Cerebellar cortex (tissue), 1 donor: ENCODE data around the gene ABI2.
A peak's percentile ranks its signal among the peaks of the same experiment; 100 is the strongest.

ENCODE experiments used
- DNase-seq: peaks from one replicate; pipeline ENCODE4 v3.0.0-alpha.2; 2015; ENCODE audit warnings: low spot score

ABI2 gene

GRCh38 chr2:203480623-203481022 lies 152.4 kb downstream of the ABI2 start:
- DNase-seq: no peak

GRCh38 chr2:203484266-203485112 lies 156.3 kb downstream of the ABI2 start:
- DNase-seq: peak; percentile 40

DNA sequence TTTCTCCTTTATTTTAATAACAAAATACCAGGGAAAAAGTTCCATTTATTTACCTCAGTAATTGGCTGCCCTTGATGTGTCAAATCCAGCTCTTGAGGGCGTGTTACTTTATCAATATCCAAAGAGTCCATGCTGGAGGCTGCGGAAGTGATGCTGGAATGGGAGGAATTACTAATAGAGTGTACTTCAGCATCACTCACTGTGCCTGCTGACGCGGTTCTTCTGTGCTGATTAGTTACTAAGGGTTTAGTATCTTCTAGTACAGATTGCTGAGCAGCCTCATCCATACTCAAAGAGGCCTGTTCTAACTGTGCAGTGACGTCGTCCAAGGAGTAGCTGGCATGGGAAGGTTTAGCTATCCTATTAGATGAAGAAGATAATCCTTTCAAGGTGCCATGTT lies 161.3 kb downstream of the ABI2 start:
- DNase-seq: no peak

DNA sequence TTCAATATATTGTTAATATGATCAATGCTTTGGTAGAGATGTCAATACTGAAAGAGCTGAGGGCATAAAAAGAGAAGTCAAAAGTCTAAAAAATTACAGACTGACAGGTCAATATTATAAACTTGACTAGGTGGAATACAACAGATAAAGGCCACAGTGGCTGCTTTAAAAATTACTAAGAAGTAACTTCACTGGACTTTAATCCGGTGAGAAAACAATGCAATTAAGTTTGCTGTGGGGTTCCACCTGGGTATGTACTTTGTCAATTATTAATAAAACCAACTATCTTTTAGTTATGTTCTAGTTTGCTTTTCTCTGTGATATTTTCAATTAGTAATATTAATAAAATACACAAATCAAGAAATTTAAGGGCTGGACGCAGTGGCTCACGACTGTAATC lies 162.2 kb downstream of the ABI2 start:
- no peak for DNase-seq

DNA sequence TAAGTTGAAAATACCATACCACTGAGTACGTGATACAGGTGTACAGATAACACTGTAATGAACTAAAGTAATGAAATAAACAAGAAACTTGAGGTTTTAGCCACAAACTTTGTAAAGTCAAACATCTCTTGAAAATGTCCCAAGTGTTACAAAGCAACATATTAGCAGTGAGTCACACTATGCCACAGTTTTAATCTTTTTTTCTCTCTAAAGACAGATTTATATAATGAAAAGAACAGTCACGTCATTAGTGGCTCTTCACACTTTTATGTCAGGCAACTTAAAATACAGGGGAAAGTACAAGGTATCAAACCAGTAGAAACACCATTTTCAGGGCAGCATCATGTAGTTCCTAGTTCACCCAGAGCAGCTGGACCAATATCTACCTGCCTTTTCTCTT lies 164.8 kb downstream of the ABI2 start:
- no peak for DNase-seq
